ENCODE measurements around the gene PCDHGA1.

PCDHGA1 gene

GRCh38 chr5:141534492-141535213, 204.3 kb downstream of the PCDHGA1 start:
- H2AFZ ChIP-seq (ENCODE audit: low read depth, low read length, severe bottlenecking) = no peak overlapping the region
- no peak overlapping the region for H3K4me3 ChIP-seq (ENCODE audit: insufficient read depth, low read length, poor library complexity, severe bottlenecking)
- no peak overlapping the region for H3K4me2 ChIP-seq (ENCODE audit: low read depth, low read length, poor library complexity, severe bottlenecking)
- peaks cover 23% of the 10 kb centered on the region for H3F3A ChIP-seq (ENCODE audit: insufficient read depth)
- H3K27ac ChIP-seq (ENCODE audit: low read depth, low read length) = no peak overlapping the region
- peaks cover 4% of the 10 kb centered on the region; the same call in 1 of the 2 replicates for H3K79me2 ChIP-seq (ENCODE audit: insufficient read depth, low read length)
- no peaks in the 10 kb centered on the region for H3K9me2 ChIP-seq (replicated peaks; ENCODE audit: insufficient read depth, low read length)
- no peaks in the 10 kb centered on the region for H4K20me1 ChIP-seq (ENCODE audit: low read depth, low read length)
- no peak overlapping the region for H3K9ac ChIP-seq (ENCODE audit: low read length)
- no peaks in the 10 kb centered on the region for H3K9me3 ChIP-seq (ENCODE audit: insufficient read depth, low read length)
- TF ChIP-seq EZH2phosphoT487 (conservative IDR thresholded peaks at IDR 0.05; ENCODE audit: low read length) (no peak), CTCF (IDR thresholded peaks at IDR 0.05; ENCODE audit: insufficient read depth, low read length, poor library complexity, severe bottlenecking) (no peak)
- H3K27me3 ChIP-seq (ENCODE audit: low read length) = no peaks in the 10 kb centered on the region
- H3K36me3 ChIP-seq (ENCODE audit: low read length) = peaks cover 16% of the 10 kb centered on the region; the same call in 1 of the 2 replicates

GRCh38 chr5:141543053-141543452, 212.7 kb downstream of the PCDHGA1 start:
- Histone ChIP-seq H3F3A (ENCODE audit: insufficient read depth) (no peaks in the 10 kb centered on the region), H3K9ac (ENCODE audit: low read length) (no peak overlapping the region), H3K4me2 (ENCODE audit: low read depth, low read length, poor library complexity, severe bottlenecking) (no peak overlapping the region), H3K4me3 (ENCODE audit: insufficient read depth, low read length, poor library complexity, severe bottlenecking) (no peak overlapping the region), H3K36me3 (ENCODE audit: low read length) (peaks cover 25% of the 10 kb centered on the region), H3K9me3 (ENCODE audit: insufficient read depth, low read length) (peaks cover 6% of the 10 kb centered on the region; the same call in 1 of the 2 replicates), H4K20me1 (ENCODE audit: low read depth, low read length) (no peaks in the 10 kb centered on the region), H3K9me2 (replicated peaks; ENCODE audit: insufficient read depth, low read length) (no peaks in the 10 kb centered on the region), H3K79me2 (ENCODE audit: insufficient read depth, low read length) (peaks cover 22% of the 10 kb centered on the region), H2AFZ (ENCODE audit: low read depth, low read length, severe bottlenecking) (no peak overlapping the region), H3K27ac (ENCODE audit: low read depth, low read length) (no peak overlapping the region), H3K27me3 (ENCODE audit: low read length) (no peaks in the 10 kb centered on the region)
- TF ChIP-seq CTCF (IDR thresholded peaks at IDR 0.05; ENCODE audit: insufficient read depth, low read length, poor library complexity, severe bottlenecking) (no peak), EZH2phosphoT487 (conservative IDR thresholded peaks at IDR 0.05; ENCODE audit: low read length) (no peak)

GRCh38 chr5:141547488-141547887, 217.2 kb downstream of the PCDHGA1 start:
- H3F3A ChIP-seq (ENCODE audit: insufficient read depth) = peaks cover 17% of the 10 kb centered on the region
- no peaks in the 10 kb centered on the region for H4K20me1 ChIP-seq (ENCODE audit: low read depth, low read length)
- no peak overlapping the region for H3K4me2 ChIP-seq (ENCODE audit: low read depth, low read length, poor library complexity, severe bottlenecking)
- H3K27ac ChIP-seq (ENCODE audit: low read depth, low read length) = no peak overlapping the region
- H2AFZ ChIP-seq (ENCODE audit: low read depth, low read length, severe bottlenecking) = no peak overlapping the region
- no peak overlapping the region for H3K4me3 ChIP-seq (ENCODE audit: insufficient read depth, low read length, poor library complexity, severe bottlenecking)
- H3K9ac ChIP-seq (ENCODE audit: low read length) = no peak overlapping the region
- peaks cover 6% of the 10 kb centered on the region; the same call in 1 of the 2 replicates for H3K9me3 ChIP-seq (ENCODE audit: insufficient read depth, low read length)
- no peaks in the 10 kb centered on the region for H3K9me2 ChIP-seq (replicated peaks; ENCODE audit: insufficient read depth, low read length)
- peaks cover 32% of the 10 kb centered on the region for H3K36me3 ChIP-seq (ENCODE audit: low read length)
- H3K79me2 ChIP-seq (ENCODE audit: insufficient read depth, low read length) = peaks cover 38% of the 10 kb centered on the region
- H3K27me3 ChIP-seq (ENCODE audit: low read length) = no peaks in the 10 kb centered on the region
- TF ChIP-seq EZH2phosphoT487 (conservative IDR thresholded peaks at IDR 0.05; ENCODE audit: low read length) (no peak), CTCF (IDR thresholded peaks at IDR 0.05; ENCODE audit: insufficient read depth, low read length, poor library complexity, severe bottlenecking) (no peak)

Measured in SU-DHL-6 (cell line).